Activated T-helper 17 cell treated with anti-CD3 and anti-CD28 coated beads, Interleukin-2, amount 50 U/mL, for 72 hours (primary cell): ENCODE measurements around the gene CMTM3. TPM values are rescaled to one million over a fixed set of nuclear protein-coding genes. Genes with fewer than 3 reads are reported as not detected.

Source experiments
- total RNA-seq, 2 donors: library from RNA; stranded (reverse); gene quantifications; one replicate each; pipeline ENCODE4 v1.2.3, GENCODE V29; 2022

CMTM3 gene
- total RNA-seq, 2 donors from 2014 or later, result 46.7 to 64.1 TPM

Other genes starting within 250 kb of the CMTM3 start
- not detected for gene CDH5, start 238.0 kb upstream of the CMTM3 start, total RNA-seq
- not detected for gene BEAN1, start 177.4 kb upstream of the CMTM3 start, total RNA-seq
- 1 to 10 TPM; 5.7 to 6.6 TPM for gene TK2, start 54.6 kb upstream of the CMTM3 start, total RNA-seq
- 100 to 1,000 TPM; 117 to 155 TPM for gene CKLF, start 52.1 kb upstream of the CMTM3 start, total RNA-seq
- 10 to 100 TPM; 15.8 to 15.9 TPM for gene CMTM1, start 38.3 kb upstream of the CMTM3 start, total RNA-seq
- gene CMTM2, start 25.2 kb upstream of the CMTM3 start, total RNA-seq, result 1 to 10 TPM in 1 of 2 donors, under 1 TPM in 1; 0.78 to 1.3 TPM
- gene CMTM4, start 92.0 kb downstream of the CMTM3 start, total RNA-seq, result 1 to 10 TPM; 2.0 to 3.2 TPM
- gene DYNC1LI2, start 146.9 kb downstream of the CMTM3 start, total RNA-seq, result 10 to 100 TPM; 61.0 to 67.3 TPM
- gene TERB1, start 196.9 kb downstream of the CMTM3 start, total RNA-seq, result under 1 TPM; 0.13 to 0.34 TPM
- gene NAE1, start 226.3 kb downstream of the CMTM3 start, total RNA-seq, result 100 to 1,000 TPM in 1 of 2 donors, 10 to 100 TPM in 1; 86.7 to 110 TPM
- gene CA7, start 239.7 kb downstream of the CMTM3 start, total RNA-seq, result not detected